ENCODE results near the gene SCN3B.

GRCh38 chr11:123692961-123693360 lies 38.5 kb upstream of the SCN3B start:
- TF ChIP-seq CTCF (IDR thresholded peaks at IDR 0.05) (no peak), POLR2AphosphoS5 (IDR thresholded peaks at IDR 0.05) (no peak), POLR2A (IDR thresholded peaks at IDR 0.05) (no peak), EP300 (IDR thresholded peaks at IDR 0.05) (no peak)
